Coronary artery (tissue), 2 donors: ENCODE measurements around the gene VTI1B.
A peak's percentile ranks its signal among the peaks of the same experiment; 100 is the strongest.

Experiments
- DNase-seq: peaks from one replicate; pipeline ENCODE4 v3.0.0-alpha.2; 2017; ENCODE audit warnings: low spot score
- H3K27ac ChIP-seq, 2 donors: fragments of 200-600 bp; sonication (generic); one replicate each; pipeline ENCODE4 v1.5.1; 2016 to 2019
- H3K4me3 ChIP-seq: fragments of 200-600 bp; sonication (generic); 2 replicates; pipeline ENCODE4 v1.5.1; 2016; ENCODE audit warnings: mild to moderate bottlenecking, moderate library complexity
- CTCF ChIP-seq: fragments of 200-600 bp; sonication (generic); IDR thresholded peaks from one replicate; pipeline ENCODE4 v1.5.1; 2019; ENCODE audit warnings: antibody characterized with exemption

VTI1B gene

GRCh38 chr14:67619446-67620216 is 54.8 kb downstream of the VTI1B start, which contains the start of gene ARG2:
Gene ARG2 (plus strand): TSS chr14:67619920. CDS start chr14:67619978, 58 bp downstream.
- Histone ChIP-seq H3K4me3 (peak within 1 kb of the TSS; percentile 87), H3K27ac (peak within 1 kb of the TSS; percentile 75 to 86)
- no peak for TF ChIP-seq CTCF
- DNase-seq = peak; percentile 98

GRCh38 chr14:67618617-67619063 is 55.8 kb downstream of the VTI1B start:
- H3K27ac ChIP-seq = peak overlapping the region in 1 of 2 donors; percentile 57
- TF ChIP-seq CTCF = peak; percentile 80
- H3K4me3 ChIP-seq = no peak overlapping the region
- no peak for DNase-seq

- H3K27ac ChIP-seq = no peak overlapping the region
- no peak overlapping the region for H3K4me3 ChIP-seq
- DNase-seq = no peak
- TF ChIP-seq CTCF = no peak
Measured at GRCh38 chr14:67610491-67610890, 63.9 kb downstream of the VTI1B start.

GRCh38 chr14:67609642-67610310 is 64.7 kb downstream of the VTI1B start:
- H3K4me3 ChIP-seq = no peak overlapping the region
- DNase-seq = no peak
- no peak for TF ChIP-seq CTCF
- no peak overlapping the region for H3K27ac ChIP-seq

- no peak for TF ChIP-seq CTCF
- Histone ChIP-seq H3K4me3 (no peak overlapping the region), H3K27ac (no peak overlapping the region)
- DNase-seq = no peak
Measured at GRCh38 chr14:67607646-67608045, 66.8 kb downstream of the VTI1B start.

GRCh38 chr14:67602995-67603545 is 71.4 kb downstream of the VTI1B start:
- no peak for DNase-seq
- H3K27ac ChIP-seq = no peak overlapping the region
- TF ChIP-seq CTCF = no peak
- no peak overlapping the region for H3K4me3 ChIP-seq
